ENCODE measurements around the gene PLCB1. TPM values are rescaled to one million over a fixed set of nuclear protein-coding genes. Genes with fewer than 3 reads are reported as not detected.

The PLCB1 gene
- total and polyA plus RNA-seq, 2 donors (not counting 1 experiment from before 2014, with no cell fraction given) = 13.4 to 23.3 TPM

DNA sequence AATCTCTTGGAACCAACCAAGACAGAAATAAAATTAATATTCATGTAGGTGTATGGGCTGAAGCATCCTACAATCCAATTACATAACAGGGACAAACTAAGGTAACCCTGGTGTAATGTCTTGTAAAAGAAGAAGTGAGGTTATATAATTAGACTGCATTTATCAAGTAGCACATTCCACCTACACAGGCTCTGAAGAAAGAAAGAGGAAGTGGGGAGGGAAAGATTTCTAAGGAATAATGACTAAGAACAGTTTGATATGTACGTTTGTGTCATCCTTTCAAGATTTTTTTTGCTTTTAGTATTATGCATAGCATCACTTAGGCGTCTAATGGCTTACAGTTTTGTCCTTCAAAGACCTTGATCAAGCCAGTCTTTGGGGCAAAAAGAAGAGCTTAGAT, 139.7 kb downstream of the PLCB1 start:
- TF ChIP-seq CTCF (conservative IDR thresholded peaks at IDR 0.05 in 1 of 2, IDR thresholded peaks at IDR 0.05 in 1 of 2; ENCODE audit: low read depth in 1 of 2, low read length in 2 of 2) = no peak
- TF ChIP-seq EZH2 (IDR thresholded peaks at IDR 0.05; ENCODE audit: low read length, missing control alignments) = no peak
- peak in 1 of 2 donors; percentile 64 for DNase-seq (ENCODE audit: low read depth in 2 of 2)
- Histone ChIP-seq H3K9ac (ENCODE audit: insufficient read depth, low read length) (no peak overlapping the region), H4K20me1 (ENCODE audit: control insufficient read depth, extremely low read depth, insufficient read depth, low read length) (no peaks in the 10 kb centered on the region), H3K4me1 (ENCODE audit: control insufficient read depth, extremely low read depth, insufficient read depth, low read length) (no peaks in the 10 kb centered on the region), H3K4me3 (replicated peaks in 1 of 4; ENCODE audit: control extremely low read depth in 1 of 4, insufficient read depth in 1 of 4, low read depth in 3 of 4, low read length in 4 of 4) (no peak overlapping the region), H3K9me3 (ENCODE audit: control insufficient read depth, insufficient read depth, low read depth, low read length) (no peaks in the 10 kb centered on the region), H3K36me3 (ENCODE audit: control insufficient read depth, insufficient read depth, low read length) (no peaks in the 10 kb centered on the region), H3K27me3 (ENCODE audit: control insufficient read depth, insufficient read depth, low read length) (no peaks in the 10 kb centered on the region), H2AFZ (ENCODE audit: low read length) (no peak overlapping the region), H3K4me2 (ENCODE audit: extremely low read depth, insufficient read depth, low read length) (no peak overlapping the region), H3K79me2 (ENCODE audit: control insufficient read depth, insufficient read depth, low read length) (no peaks in the 10 kb centered on the region), H3K27ac (ENCODE audit: insufficient read depth, low read length) (no peak overlapping the region)

- Histone ChIP-seq H2AFZ (ENCODE audit: low read length) (no peak overlapping the region), H3K4me1 (ENCODE audit: control insufficient read depth, extremely low read depth, insufficient read depth, low read length) (no peaks in the 10 kb centered on the region), H3K27me3 (ENCODE audit: control insufficient read depth, insufficient read depth, low read length) (no peaks in the 10 kb centered on the region), H3K36me3 (ENCODE audit: control insufficient read depth, insufficient read depth, low read length) (no peaks in the 10 kb centered on the region), H3K27ac (ENCODE audit: insufficient read depth, low read length) (no peak overlapping the region), H3K9ac (ENCODE audit: insufficient read depth, low read length) (no peak overlapping the region), H3K4me3 (replicated peaks in 1 of 4; ENCODE audit: control extremely low read depth in 1 of 4, insufficient read depth in 1 of 4, low read depth in 3 of 4, low read length in 4 of 4) (no peak overlapping the region), H3K79me2 (ENCODE audit: control insufficient read depth, insufficient read depth, low read length) (no peaks in the 10 kb centered on the region), H4K20me1 (ENCODE audit: control insufficient read depth, extremely low read depth, insufficient read depth, low read length) (no peaks in the 10 kb centered on the region), H3K4me2 (ENCODE audit: extremely low read depth, insufficient read depth, low read length) (no peak overlapping the region), H3K9me3 (ENCODE audit: control insufficient read depth, insufficient read depth, low read depth, low read length) (no peaks in the 10 kb centered on the region)
- DNase-seq (ENCODE audit: low read depth in 2 of 2) = no peak
- no peak for TF ChIP-seq EZH2 (IDR thresholded peaks at IDR 0.05; ENCODE audit: low read length, missing control alignments)
- TF ChIP-seq CTCF (conservative IDR thresholded peaks at IDR 0.05 in 1 of 2, IDR thresholded peaks at IDR 0.05 in 1 of 2; ENCODE audit: low read depth in 1 of 2, low read length in 2 of 2) = no peak
Observed at GRCh38 chr20:8272766-8273165, 140.7 kb downstream of the PLCB1 start.

DNA sequence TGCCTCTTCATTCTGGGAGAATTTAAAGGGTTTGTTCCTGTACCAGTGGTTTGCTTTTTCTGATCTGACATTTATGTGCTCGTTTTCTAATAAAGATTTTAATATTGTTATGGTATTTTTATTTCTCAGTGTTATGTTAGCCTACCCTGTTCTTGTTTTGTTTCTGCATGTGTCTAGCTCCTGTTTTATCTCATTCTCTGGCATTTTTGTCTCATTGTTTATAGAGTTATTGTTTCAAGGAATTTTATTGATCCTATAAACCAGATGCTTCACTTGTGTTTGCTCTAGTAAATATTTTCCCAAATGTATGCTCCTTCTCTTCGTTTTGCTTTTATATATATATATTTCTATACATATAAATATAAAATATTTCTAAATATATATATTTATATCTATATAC, 152.8 kb downstream of the PLCB1 start:
- Histone ChIP-seq H4K20me1 (ENCODE audit: control insufficient read depth, extremely low read depth, insufficient read depth, low read length) (no peaks in the 10 kb centered on the region), H3K4me2 (ENCODE audit: extremely low read depth, insufficient read depth, low read length) (no peak overlapping the region), H3K79me2 (ENCODE audit: control insufficient read depth, insufficient read depth, low read length) (no peaks in the 10 kb centered on the region), H3K27ac (ENCODE audit: insufficient read depth, low read length) (no peak overlapping the region), H3K36me3 (ENCODE audit: control insufficient read depth, insufficient read depth, low read length) (no peaks in the 10 kb centered on the region), H2AFZ (ENCODE audit: low read length) (no peak overlapping the region), H3K4me3 (replicated peaks in 1 of 4; ENCODE audit: control extremely low read depth in 1 of 4, insufficient read depth in 1 of 4, low read depth in 3 of 4, low read length in 4 of 4) (no peak overlapping the region), H3K27me3 (ENCODE audit: control insufficient read depth, insufficient read depth, low read length) (no peaks in the 10 kb centered on the region), H3K4me1 (ENCODE audit: control insufficient read depth, extremely low read depth, insufficient read depth, low read length) (no peaks in the 10 kb centered on the region), H3K9me3 (ENCODE audit: control insufficient read depth, insufficient read depth, low read depth, low read length) (no peaks in the 10 kb centered on the region), H3K9ac (ENCODE audit: insufficient read depth, low read length) (no peak overlapping the region)
- TF ChIP-seq CTCF (conservative IDR thresholded peaks at IDR 0.05 in 1 of 2, IDR thresholded peaks at IDR 0.05 in 1 of 2; ENCODE audit: low read depth in 1 of 2, low read length in 2 of 2) = no peak
- no peak for TF ChIP-seq EZH2 (IDR thresholded peaks at IDR 0.05; ENCODE audit: low read length, missing control alignments)
- no peak for DNase-seq (ENCODE audit: low read depth in 2 of 2)
